Measurements from ENCODE around the gene WDR81.
"Not testable (repeated sequence)": the region's sequence is repeated elsewhere in the genome, so short reads cannot be mapped to it uniquely, and the experiment has no call there.

Gene WDR81

DNA sequence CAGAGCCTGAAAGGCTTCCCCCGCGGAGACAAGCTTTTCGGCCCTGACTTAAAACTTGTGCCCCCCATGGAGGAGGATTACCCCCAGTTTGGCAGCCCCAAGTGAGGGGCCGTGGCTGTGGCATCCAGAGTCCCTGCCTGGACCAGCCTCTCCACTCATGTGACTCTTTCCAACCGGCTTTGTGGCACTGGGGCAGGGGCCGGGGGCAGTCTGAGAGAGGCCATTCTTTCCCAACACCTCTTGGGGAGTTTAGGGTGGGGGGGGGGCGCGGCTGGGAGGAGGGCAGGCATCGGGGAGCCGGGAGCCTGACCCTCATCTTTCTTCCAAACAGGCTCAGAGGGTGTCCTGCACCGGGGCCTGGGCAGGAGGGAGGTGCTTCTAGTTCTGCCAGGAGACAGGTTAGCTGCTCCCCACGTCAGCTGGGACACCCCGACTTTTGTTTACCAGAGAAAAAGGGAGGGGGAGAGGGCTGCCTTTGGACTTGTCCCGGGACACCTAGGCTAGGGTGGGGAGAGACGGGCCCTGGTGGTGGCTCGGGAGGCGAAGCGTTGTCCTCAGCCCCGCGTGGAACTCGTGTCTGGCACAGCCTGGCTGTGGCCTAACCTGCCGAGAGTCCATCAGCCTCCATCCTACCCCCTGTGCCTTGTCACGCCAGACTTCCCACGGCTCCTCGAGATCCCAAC, 30.1 kb downstream of the WDR81 start:
- DNase-seq (ENCODE audit: low read depth), result no peak

DNA sequence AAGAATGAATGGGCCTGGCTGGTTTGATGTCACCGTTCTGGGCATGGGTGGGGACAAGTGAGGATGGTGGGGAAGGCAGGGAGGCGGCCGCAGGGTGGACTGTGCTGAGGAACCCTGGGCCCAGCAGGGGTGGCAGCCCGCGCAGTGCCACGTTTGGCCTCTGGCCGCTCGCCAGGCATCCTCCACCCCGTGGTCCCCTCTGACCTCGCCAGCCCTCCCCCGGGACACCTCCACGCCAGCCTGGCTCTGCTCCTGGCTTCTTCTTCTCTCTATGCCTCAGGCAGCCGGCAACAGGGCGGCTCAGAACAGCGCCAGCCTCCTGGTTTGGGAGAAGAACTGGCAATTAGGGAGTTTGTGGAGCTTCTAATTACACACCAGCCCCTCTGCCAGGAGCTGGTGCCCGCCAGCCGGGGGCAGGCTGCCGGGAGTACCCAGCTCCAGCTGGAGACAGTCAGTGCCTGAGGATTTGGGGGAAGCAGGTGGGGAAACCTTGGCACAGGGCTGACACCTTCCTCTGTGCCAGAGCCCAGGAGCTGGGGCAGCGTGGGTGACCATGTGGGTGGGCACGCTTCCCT, 30.8 kb downstream of the WDR81 start:
- DNase-seq (ENCODE audit: low read depth), result no peak

DNA sequence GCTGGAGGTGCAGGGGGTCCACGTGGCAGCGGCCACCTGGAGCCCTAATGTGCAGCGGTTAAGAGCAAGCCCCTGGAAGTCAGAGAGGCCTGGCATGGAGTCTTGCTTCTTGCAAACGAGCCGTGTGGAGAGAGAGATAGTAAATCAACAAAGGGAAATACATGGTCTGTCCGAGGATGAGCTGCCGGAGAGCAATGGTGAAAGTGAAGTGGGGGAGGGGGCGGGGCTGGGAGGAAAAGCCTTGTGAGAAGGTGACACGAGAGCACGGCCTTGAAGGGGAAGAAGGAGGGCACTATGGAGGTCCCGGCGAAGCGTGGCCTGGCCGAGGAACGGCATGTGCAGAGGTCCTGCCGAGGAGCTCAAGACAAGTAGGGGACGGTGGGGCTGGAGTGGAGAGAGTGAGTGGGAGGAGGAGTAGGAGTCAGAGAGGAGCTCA, 31.3 kb downstream of the WDR81 start:
- no peak for DNase-seq (ENCODE audit: low read depth)

DNA sequence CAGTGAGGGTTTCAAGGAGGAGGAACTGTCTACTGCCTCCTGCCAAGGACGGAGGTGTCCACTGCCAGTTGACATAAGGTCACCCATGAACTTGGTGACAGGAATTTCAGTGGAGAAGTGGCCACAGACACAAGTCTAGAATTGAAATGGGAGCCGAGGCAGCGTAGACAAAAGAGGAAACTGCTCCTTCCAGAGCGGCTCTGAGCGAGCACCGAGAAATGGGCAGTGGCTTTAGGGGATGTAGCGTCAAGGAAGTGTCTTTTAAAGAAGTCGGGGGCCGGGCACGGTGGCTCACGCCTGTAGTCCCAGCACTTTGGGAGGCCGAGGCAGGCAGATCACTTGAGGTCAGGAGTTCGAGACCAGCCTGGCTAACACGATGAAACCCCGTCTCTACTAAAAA, 34.3 kb downstream of the WDR81 start:
- DNase-seq (ENCODE audit: low read depth), result no peak

DNA sequence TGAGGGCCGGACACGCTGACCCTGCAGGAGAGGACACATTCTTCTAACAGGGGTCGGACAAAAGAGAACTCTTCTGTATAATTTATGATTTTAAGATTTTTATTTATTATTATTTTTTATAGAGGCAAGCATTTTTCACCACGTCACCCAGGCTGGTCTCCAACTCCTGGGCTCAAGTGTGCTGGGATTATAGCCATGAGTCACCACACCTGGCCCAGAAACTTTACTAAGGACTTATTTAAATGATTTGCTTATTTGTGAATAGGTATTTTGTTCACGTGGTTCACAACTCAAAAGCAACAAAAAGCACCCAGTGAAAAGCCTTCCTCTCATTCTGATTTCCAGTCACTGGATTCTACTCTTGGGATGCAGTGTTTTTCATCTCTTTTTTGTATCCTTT, 35.0 kb downstream of the WDR81 start:
- no peak for DNase-seq (ENCODE audit: low read depth)

DNA sequence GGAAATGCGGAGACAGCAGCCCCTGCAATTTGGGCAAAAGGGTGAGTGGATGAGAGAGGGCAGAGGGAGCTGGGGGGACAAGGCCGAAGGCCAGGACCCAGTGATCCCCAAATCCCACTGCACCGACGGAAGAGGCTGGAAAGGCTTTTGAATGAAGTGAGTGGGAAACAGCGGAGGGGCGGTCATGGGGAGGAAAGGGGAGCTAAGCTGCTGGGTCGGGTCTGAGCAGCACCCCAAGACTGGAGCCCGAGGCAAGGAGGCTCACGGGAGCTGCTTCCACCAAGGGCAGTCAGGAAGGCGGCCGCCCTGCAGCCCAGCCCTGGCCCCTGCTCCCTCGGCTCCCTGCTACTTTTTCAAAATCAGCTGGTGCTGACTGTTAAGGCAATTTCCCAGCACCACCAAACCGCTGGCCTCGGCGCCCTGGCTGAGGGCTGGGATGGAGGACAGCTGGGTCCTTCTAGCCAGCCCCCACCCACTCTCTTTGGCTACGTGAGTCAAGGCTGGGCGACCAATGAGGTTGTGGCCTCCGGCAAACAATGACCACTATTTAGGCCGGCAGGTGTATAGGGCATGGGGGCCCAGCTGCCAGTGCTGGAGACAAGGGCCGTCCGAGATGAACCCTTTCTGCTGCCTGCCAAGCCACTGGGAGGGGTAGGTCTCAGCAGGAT, 37.9 kb downstream of the WDR81 start:
- DNase-seq (ENCODE audit: low read depth), result no peak

DNA sequence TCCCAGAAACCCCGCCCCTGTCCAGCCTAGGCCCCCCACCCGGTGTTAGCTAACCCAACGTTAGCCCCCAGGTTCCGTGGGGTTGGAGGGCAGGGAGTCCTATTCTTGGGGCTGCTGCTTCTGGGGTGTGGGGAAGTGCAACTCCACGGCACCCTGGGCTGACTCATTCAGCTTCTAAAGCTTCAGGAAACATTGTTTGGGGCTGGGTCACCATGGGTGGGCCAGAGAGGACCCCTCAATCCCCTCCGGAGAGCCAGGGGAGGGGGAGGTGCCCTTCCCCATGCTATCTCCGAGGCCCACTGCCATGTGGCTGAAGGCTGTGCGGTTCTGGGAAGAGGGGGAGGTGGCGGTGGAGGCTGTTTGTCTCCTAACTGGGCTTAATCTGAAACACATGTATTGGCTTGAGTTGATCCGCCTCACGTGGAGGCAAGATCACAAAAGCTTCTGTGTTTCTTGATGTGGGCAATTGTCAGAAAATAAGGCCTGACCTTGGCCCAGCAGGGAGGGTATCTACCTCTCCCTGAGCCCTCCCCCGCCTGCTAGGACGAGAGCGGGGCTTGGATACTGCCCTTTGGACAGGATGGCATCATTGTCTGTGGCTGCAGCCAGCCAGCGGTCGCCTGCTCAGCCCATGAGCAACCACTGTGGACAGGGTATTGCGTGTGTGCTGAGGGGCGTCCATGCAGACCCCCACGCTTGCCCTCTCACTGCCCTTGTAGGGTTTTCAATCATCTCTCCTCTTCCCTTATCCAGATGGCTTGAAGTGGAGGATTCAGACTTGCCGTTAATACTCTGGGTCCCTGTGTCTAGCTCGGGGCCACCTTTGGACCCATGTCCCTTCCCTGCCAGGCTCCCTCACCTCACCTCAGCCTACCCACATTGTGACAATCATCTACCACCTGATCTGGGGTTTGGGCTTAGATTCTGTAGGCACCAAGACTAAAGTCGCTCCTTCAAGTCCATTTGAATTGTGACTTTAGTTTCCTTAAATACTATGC, 38.7 kb downstream of the WDR81 start:
- DNase-seq (ENCODE audit: low read depth), result peak; percentile 59

DNA sequence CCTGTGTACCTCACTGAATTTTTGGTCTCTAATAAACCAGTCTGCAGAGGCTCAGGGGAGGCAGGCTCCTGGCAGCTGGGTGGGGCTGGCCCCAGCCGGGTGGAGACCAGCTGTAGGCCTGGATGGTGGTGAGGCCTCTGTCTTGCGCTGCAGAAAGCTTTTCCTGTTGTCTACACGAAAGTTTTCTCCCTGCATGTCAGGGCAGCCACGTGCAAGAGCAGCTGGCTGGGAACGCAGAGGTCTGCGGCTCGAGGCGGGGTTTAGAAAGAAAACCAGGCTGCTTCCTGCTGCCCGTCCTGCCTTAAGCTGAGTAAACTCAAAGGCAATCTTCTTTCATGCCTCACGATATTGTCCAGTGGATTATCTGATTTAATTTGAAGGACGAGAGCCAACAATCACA, 39.8 kb downstream of the WDR81 start:
- DNase-seq (ENCODE audit: low read depth), result peak; percentile 76

DNA sequence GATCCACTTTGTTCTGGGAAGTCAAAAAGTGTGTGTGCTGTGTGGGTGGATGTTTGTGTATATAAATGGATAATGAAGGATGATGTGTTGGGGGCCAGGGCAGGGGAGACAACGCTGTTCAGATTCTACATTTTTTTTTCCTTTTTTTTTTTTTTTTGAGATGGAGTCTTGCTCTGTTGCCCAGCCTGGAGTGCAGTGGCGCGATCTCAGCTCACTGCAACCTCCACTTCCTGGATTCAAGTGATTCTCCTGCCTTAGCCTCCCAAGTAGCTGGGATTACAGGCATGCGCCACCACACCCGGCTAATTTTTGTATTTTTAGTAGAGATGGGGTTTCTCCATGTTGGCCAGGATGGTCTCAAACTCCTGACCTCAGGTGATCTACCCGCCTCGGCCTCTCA, 40.2 kb downstream of the WDR81 start:
- not testable (repeated sequence) for DNase-seq (ENCODE audit: low read depth)

DNA sequence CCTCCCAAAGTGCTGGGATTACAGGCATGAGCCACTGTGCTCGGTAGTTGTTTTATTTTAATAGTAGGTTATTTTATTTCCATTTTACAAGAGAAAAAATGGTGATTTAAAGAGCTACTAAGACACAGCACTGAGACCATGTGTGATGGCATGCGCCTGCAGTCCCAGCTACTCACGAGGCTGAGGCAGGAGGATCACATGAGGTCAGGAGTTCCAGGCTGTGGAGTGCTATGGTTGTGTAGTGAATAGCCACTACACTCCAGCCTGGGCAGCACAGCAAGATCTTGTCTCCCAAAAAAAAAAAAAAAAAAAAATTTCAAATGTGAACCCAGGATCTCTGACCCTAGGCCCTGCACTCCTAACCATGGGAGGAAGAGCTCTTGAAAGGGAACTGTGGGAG, 41.1 kb downstream of the WDR81 start:
- no peak for DNase-seq (ENCODE audit: low read depth)

DNA sequence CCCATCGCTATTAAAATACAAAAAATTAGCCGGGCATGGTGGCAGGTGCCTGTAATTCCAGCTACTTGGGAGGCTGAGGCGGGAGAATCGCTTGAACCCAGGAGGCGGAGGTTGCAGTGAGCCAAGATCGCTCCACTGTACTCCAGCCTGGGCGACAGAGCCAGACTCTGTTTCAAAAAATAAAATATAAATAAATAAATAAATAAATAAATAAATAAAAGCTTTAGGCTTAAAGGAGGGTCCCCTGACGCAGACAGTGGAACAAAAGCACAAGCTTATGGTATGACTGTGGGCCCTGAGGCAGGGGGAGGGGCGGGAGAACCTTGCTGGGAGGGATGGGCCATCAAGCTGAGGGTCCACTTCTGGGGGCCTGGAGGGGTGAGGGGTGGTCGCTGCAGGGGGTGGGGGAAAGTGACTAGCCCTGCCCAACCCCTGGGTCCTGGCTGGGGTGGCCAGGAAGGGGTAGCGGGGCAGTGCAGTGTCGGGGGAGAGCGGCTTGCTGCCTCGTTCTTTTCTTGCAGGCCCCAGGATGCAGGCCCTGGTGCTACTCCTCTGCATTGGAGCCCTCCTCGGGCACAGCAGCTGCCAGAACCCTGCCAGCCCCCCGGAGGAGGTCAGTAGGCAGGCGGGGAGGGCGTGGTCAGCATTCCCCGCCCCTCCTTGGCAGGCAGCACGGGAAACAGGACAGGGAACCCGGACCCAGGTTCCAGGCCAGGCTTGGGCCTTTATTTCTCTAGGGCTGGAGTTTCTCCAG, 42.1 kb downstream of the WDR81 start:
- DNase-seq (ENCODE audit: low read depth), result no peak

DNA sequence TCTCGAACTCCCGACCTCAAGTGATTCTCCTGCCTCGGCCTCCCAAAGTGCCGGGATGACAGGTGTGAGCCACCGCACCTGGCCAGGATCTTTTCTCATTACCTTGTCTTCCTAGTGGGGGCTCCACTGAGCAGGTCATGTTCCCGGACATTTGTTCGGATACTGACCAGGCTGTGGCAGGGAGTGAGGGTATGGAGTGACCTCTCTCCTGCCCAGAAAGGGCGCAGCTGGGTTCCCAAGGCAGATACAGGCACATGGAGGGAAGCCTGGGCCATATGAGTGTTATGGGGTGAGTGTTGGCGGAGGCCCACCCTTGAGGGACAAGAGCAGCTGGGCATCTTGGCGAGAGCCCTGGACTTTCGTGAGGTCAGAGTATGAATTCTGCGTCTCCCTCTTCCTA, 42.9 kb downstream of the WDR81 start:
- no peak for DNase-seq (ENCODE audit: low read depth)

DNA sequence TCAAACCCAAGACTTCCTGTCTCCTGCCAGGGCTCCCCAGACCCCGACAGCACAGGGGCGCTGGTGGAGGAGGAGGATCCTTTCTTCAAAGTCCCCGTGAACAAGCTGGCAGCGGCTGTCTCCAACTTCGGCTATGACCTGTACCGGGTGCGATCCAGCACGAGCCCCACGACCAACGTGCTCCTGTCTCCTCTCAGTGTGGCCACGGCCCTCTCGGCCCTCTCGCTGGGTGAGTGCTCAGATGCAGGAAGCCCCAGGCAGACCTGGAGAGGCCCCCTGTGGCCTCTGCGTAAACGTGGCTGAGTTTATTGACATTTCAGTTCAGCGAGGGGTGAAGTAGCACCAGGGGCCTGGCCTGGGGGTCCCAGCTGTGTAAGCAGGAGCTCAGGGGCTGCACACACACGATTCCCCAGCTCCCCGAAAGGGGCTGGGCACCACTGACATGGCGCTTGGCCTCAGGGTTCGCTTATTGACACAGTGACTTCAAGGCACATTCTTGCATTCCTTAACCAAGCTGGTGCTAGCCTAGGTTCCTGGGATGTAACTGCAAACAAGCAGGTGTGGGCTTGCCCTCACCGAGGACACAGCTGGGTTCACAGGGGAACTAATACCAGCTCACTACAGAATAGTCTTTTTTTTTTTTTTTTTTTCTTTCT, 45.4 kb downstream of the WDR81 start:
- no peak for DNase-seq (ENCODE audit: low read depth)

DNA sequence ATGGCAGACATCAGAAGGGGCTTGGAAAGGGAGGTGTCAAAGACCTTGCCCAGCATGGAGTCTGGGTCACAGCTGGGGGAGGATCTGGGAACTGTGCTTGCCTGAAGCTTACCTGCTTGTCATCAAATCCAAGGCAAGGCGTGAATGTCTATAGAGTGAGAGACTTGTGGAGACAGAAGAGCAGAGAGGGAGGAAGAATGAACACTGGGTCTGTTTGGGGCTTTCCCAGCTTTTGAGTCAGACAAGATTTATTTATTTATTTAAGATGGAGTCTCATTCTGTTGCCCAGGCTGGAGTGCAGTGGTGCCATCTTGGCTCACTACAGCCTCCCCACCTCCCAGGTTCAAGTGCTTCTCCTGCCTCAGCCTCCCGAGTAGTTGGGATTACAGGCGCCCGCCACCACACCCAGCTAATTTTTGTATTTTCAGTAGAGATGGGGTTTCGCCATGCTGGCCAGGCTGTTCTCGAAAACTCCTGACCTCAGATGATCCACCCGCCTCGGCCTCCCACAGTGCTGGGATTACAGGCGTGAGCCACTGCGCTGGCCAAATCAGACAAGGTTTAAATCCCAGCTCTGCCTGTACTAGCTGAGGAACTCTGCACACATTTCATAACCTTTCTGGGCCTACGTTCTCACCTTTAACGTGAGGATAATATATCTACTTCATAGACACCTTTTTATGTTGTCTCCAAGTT, 48.6 kb downstream of the WDR81 start:
- not testable (repeated sequence) for DNase-seq (ENCODE audit: low read depth)

DNA sequence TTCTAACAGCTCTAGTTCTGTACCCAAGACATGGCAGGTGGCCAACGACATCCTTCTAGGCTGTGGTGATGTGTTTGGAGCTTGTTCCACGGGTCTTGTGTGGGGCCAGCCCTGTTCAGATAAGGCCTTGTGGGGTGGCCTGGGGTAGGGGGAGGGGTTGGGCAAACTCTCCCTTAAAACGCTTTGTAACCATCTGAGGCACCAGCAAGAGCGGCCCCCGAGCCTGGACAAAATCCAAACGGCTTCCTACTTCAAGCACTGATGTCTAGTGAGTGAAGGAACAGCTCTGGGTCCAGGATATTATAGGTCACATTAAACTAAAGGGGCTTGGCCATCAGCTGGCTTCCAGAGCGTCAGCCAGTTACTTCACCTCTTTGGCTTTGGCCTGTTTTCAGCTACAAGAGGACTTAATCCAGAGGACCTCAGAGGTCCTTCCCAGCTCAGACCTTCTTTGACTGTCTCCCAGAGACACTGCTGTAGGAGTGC, 49.2 kb downstream of the WDR81 start:
- DNase-seq (ENCODE audit: low read depth), result no peak

DNA sequence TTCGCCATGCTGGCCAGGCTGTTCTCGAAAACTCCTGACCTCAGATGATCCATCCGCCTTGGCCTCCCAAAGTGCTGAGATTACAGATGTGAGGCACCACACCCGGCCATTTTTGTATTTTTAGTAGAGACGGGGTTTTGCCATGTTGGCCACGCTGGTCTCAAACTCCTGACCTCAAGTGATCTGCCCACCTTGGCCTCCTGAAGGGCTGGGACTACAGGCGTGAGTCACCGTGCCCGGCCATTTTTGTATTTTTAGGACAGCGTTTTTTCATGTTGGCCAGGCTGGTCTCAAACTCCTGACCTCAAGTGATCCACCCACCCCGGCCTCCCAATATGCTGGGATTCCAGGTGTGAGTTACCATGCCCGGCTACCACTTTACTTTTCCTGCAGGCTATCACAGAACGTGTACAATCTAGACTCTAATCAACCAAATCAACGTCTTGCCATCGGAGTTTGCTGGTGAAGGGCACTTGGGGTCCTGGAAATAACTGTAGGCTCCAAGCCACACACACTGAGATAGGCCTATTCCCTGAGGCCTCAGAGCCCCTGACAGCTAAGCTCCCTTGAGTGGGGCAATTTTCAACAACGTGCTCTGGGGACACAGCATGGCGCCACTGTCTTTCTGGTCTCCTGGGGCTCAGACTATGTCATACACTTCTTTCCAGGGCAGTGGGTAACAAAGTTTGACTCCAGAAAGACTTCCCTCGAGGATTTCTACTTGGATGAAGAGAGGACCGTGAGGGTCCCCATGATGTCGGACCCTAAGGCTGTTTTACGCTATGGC, 50.1 kb downstream of the WDR81 start:
- no peak for DNase-seq (ENCODE audit: low read depth)

DNA sequence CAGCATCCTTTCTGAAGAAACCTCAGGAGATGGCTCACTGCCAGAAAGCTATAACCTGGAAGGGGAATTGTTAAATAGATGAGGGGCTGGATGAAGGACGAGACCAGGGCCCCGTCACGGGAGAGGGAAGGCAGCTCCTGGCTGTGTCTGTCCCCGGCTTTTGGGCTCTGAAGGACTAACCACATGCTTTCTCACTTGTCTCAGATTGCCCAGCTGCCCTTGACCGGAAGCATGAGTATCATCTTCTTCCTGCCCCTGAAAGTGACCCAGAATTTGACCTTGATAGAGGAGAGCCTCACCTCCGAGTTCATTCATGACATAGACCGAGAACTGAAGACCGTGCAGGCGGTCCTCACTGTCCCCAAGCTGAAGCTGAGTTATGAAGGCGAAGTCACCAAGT, 51.8 kb downstream of the WDR81 start:
- DNase-seq (ENCODE audit: low read depth), result no peak

DNA sequence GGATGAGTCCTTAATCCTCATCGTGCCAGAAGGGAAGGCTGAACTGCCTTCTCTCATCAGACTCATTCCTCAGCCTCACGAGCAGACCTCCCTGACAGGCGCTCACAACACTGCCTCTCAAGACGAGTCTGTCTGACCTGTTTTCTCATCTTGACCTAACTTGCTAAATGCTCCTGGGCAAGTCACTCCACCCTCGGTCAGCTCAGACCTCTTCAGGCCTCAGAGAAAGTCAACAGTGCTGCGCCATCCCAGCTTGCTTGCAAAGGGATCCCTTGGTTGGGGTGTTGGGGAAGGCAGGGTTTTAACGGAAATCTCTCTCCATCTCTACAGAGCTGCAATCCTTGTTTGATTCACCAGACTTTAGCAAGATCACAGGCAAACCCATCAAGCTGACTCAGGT, 52.4 kb downstream of the WDR81 start:
- no peak for DNase-seq (ENCODE audit: low read depth)

DNA sequence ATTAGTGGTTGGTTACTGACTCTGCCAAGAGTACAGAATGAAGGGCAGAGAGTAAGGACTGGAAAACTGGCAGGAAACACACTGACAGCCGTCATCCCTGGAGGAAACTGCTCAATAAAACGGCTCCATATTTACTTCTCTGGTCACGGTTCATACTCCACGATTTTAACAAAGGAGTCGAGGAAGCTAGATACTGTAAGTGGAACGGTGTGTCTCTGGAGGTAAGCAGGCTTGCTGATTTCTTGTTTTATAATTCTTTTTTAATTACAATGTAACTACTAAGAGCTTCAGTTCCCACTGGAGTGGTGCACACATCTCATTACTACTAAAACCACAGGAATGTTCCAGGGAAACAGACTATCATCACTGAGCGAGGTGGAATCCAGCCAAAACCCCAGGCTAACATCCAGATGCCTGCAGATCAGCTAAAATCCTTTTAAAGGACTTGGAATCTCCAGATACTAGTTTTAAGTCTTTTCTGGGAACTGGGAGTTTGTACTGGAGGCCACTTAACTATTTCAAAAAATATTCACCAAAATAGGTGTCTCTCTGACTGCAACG, 55.1 kb downstream of the WDR81 start:
- DNase-seq (ENCODE audit: low read depth), result peak; percentile 90

Data from GM04504 (cell line).